Tibial nerve (tissue), 4 donors: ENCODE data around the gene KIF9. TPM values are rescaled to one million over a fixed set of nuclear protein-coding genes. Genes with fewer than 3 reads are reported as not detected.
"Not testable (repeated sequence)": the region's sequence is repeated elsewhere in the genome, so short reads cannot be mapped to it uniquely, and the experiment has no call there.

Source experiments
- DNase-seq, 2 donors: peaks; one replicate each; pipeline ENCODE4 v3.0.0-alpha.2; 2019; ENCODE audit warnings: low spot score in 2 of 2
- H3K27ac ChIP-seq, 4 donors: fragments of 200-600 bp; sonication (generic) in 3 of 4; one replicate each; pipeline ENCODE4 v1.5.1; 2017 to 2019; ENCODE audit warnings: mild to moderate bottlenecking in 1 of 4
- H3K27me3 ChIP-seq, 2 donors: fragments of 200-600 bp; sonication (generic) in 1 of 2; one replicate each; pipeline versions ENCODE4 v1.5.1 to v1.6.0; 2017 to 2019
- H3K36me3 ChIP-seq, 3 donors: fragments of 200-600 bp; sonication (generic); one replicate each; pipeline ENCODE4 v1.5.1; 2018 to 2019
- H3K4me1 ChIP-seq, 4 donors: fragments of 200-600 bp; sonication (generic) in 3 of 4; one replicate each; pipeline ENCODE4 v1.5.1; 2017 to 2019
- H3K4me3 ChIP-seq, 4 donors: fragments of 200-600 bp; sonication (generic) in 3 of 4; one replicate each; pipeline ENCODE4 v1.5.1; 2017 to 2019; ENCODE audit warnings: mild to moderate bottlenecking in 1 of 4, moderate library complexity in 1 of 4
- H3K9me3 ChIP-seq, 4 donors: fragments of 200-600 bp; sonication (generic) in 3 of 4; one replicate each; pipeline ENCODE4 v1.5.1; 2017 to 2019
- CTCF ChIP-seq, 5 experiments: fragments of 200-600 bp in 3 of 5; fragments of 450-650 bp in 2 of 5; sonication (generic) in 3 of 5; IDR thresholded peaks; one replicate each; pipeline ENCODE4 v1.5.1; 2016 to 2019; ENCODE audit warnings: antibody characterized with exemption in 5 of 5, mild to moderate bottlenecking in 3 of 5, moderate library complexity in 2 of 5
- EP300 ChIP-seq, 2 donors: sonication (generic); formaldehyde crosslinking; IDR thresholded peaks; one replicate each; pipeline ENCODE4 v1.6.1; 2017; ENCODE audit warnings: antibody characterized with exemption in 2 of 2, mild to moderate bottlenecking in 1 of 2
- POLR2A ChIP-seq, 2 donors: fragments of 450-650 bp; IDR thresholded peaks; one replicate each; pipeline ENCODE4 v1.6.1; 2017; ENCODE audit warnings: antibody characterized with exemption in 2 of 2, mild to moderate bottlenecking in 2 of 2, moderate library complexity in 2 of 2
- WGBS, 2 donors: methylation state at CpG; one replicate each; pipeline ENCODE4 v1.1.5; 2018; 5-methylcytosine and 5-hydroxymethylcytosine counted together
- total RNA-seq, 4 donors: library from RNA; depleted of rRNA; stranded (reverse); fragments of >200 nt; gene quantifications; one replicate each; pipeline ENCODE4 v1.1.0, GENCODE V29; 2016

KIF9 gene
- total RNA-seq, 4 donors from 2014 or later, result 0.59 to 20.3 (median 5.2) TPM

GRCh38 chr3:47310391-47310790, 27.8 kb upstream of the KIF9 start:
- TF ChIP-seq CTCF (IDR thresholded peaks at IDR 0.05) (no peak), POLR2A (IDR thresholded peaks at IDR 0.05) (no peak), EP300 (IDR thresholded peaks at IDR 0.05) (no peak)
- WGBS, 2 donors, result 94 to 95% methylated on average over 4 of the region's 4 CpGs
- DNase-seq, result no peak
- H3K4me3 ChIP-seq, result no peak overlapping the region
- no peaks in the 10 kb centered on the region for H3K27me3 ChIP-seq
- no peaks in the 10 kb centered on the region for H3K9me3 ChIP-seq
- no peak overlapping the region for H3K27ac ChIP-seq
- peaks cover 0 to 20% (median 0%) of the 10 kb centered on the region in 4 donors for H3K4me1 ChIP-seq
- H3K36me3 ChIP-seq, result peaks cover 0 to 10% (median 0%) of the 10 kb centered on the region in 3 donors

GRCh38 chr3:47309231-47309630, 26.6 kb upstream of the KIF9 start:
- H3K4me3 ChIP-seq, H3K27ac ChIP-seq, H3K36me3 ChIP-seq, DNase-seq, H3K4me1 ChIP-seq, H3K9me3 ChIP-seq, H3K27me3 ChIP-seq: not testable (repeated sequence)
- 98 to 100% methylated on average over 10 to 21 of the region's 28 CpGs for WGBS, 2 donors

- Histone ChIP-seq H3K27me3 (no peaks in the 10 kb centered on the region), H3K4me1 (no peaks in the 10 kb centered on the region), H3K36me3 (peaks cover 0 to 30% (median 0%) of the 10 kb centered on the region in 3 donors), H3K9me3 (no peaks in the 10 kb centered on the region), H3K4me3 (no peak overlapping the region), H3K27ac (no peak overlapping the region)
- no peak for DNase-seq
- WGBS, 2 donors, result 70 to 73% methylated on average over 2 of the region's 2 CpGs
- TF ChIP-seq EP300 (IDR thresholded peaks at IDR 0.05) (no peak), POLR2A (IDR thresholded peaks at IDR 0.05) (no peak), CTCF (IDR thresholded peaks at IDR 0.05) (no peak)
Measured at GRCh38 chr3:47306022-47306421, 23.4 kb upstream of the KIF9 start.

GRCh38 chr3:47301456-47301855, 18.9 kb upstream of the KIF9 start:
- H3K4me1 ChIP-seq, result peaks cover 0 to 8% (median 0%) of the 10 kb centered on the region in 4 donors
- no peak overlapping the region for H3K27ac ChIP-seq
- no peak overlapping the region for H3K4me3 ChIP-seq
- no peak for DNase-seq
- TF ChIP-seq CTCF (IDR thresholded peaks at IDR 0.05) (no peak), EP300 (IDR thresholded peaks at IDR 0.05) (no peak), POLR2A (IDR thresholded peaks at IDR 0.05) (no peak)
- H3K9me3 ChIP-seq, result no peaks in the 10 kb centered on the region
- H3K36me3 ChIP-seq, result peaks cover 0 to 20% (median 0%) of the 10 kb centered on the region in 3 donors
- H3K27me3 ChIP-seq, result no peaks in the 10 kb centered on the region

- Histone ChIP-seq H3K4me1 (peaks cover 0 to 17% (median 2%) of the 10 kb centered on the region in 4 donors), H3K27ac (no peak overlapping the region), H3K4me3 (no peak overlapping the region), H3K9me3 (no peaks in the 10 kb centered on the region), H3K27me3 (no peaks in the 10 kb centered on the region), H3K36me3 (peaks cover 0 to 20% (median 0%) of the 10 kb centered on the region in 3 donors)
- WGBS, 2 donors, result 88 to 93% methylated on average over 9 of the region's 9 CpGs
- DNase-seq, result no peak
- TF ChIP-seq CTCF (IDR thresholded peaks at IDR 0.05) (no peak), POLR2A (IDR thresholded peaks at IDR 0.05) (no peak), EP300 (IDR thresholded peaks at IDR 0.05) (no peak)
Measured at GRCh38 chr3:47299381-47300318, 17.1 kb upstream of the KIF9 start.
